Prostate gland (tissue), 2 donors: Measurements from ENCODE around the gene SERPINA6. TPM values are rescaled to one million over a fixed set of nuclear protein-coding genes. Genes with fewer than 3 reads are reported as not detected.
"Not testable (repeated sequence)": the region's sequence is repeated elsewhere in the genome, so short reads cannot be mapped to it uniquely, and the experiment has no call there.

Experiments
- DNase-seq: peaks from one replicate; pipeline ENCODE4 v3.0.0-alpha.2; 2019; ENCODE audit warnings: low spot score
- H3K27ac ChIP-seq, 2 donors: fragments of 200-600 bp; sonication (generic); 2 replicates each; pipeline ENCODE4 v1.5.1; 2017 to 2019
- H3K27me3 ChIP-seq: fragments of 200-600 bp; sonication (generic); replicated peaks from 2 replicates; pipeline ENCODE4 v1.5.1; 2019; ENCODE audit not compliant: insufficient read depth
- H3K36me3 ChIP-seq, 2 donors: fragments of 200-600 bp; sonication (generic); 1 replicate in 1 of 2; 2 replicates in 1 of 2; pipeline versions ENCODE4 v1.5.1 to v1.8.1; 2017 to 2019
- H3K4me1 ChIP-seq: fragments of 200-600 bp; sonication (generic); replicated peaks from 2 replicates; pipeline ENCODE4 v1.5.1; 2019
- H3K4me3 ChIP-seq, 2 donors: fragments of 200-600 bp; sonication (generic); 2 replicates each; pipeline ENCODE4 v1.5.1; 2017 to 2019
- H3K9me3 ChIP-seq: fragments of 200-600 bp; sonication (generic); 2 replicates; pipeline ENCODE4 v1.5.1; 2017
- POLR2A ChIP-seq: fragments of 450-650 bp; IDR thresholded peaks from one replicate; pipeline ENCODE4 v1.6.1; 2016; ENCODE audit warnings: antibody characterized with exemption, mild to moderate bottlenecking
- POLR2AphosphoS5 ChIP-seq: sonication (generic); formaldehyde crosslinking; IDR thresholded peaks from one replicate; pipeline ENCODE4 v1.6.1; 2017; ENCODE audit warnings: antibody characterized with exemption
- WGBS: methylation state at CpG from one replicate; pipeline ENCODE4 v1.1.5; 2018; 5-methylcytosine and 5-hydroxymethylcytosine counted together
- intact Hi-C: fragments of 100-400 bp; cut with DNase I; formaldehyde crosslinking; loops from one replicate; pipeline ENCODE4 v1.14.2; 2022
- total RNA-seq, 2 donors: library from RNA; depleted of rRNA; stranded (reverse); fragments of >200 nt; gene quantifications; one replicate each; pipeline ENCODE4 v1.1.0, GENCODE V29; 2016
- TF ChIP-seq, protein P1 (sequence below), 4 experiments: fragments of 200-600 bp in 2 of 4; fragments of 450-650 bp in 2 of 4; sonication (generic) in 2 of 4; IDR thresholded peaks; 1 replicate in 3 of 4; 2 replicates in 1 of 4; pipeline ENCODE4 v1.5.1; 2016 to 2019; ENCODE audit warnings: antibody characterized with exemption in 4 of 4, mild to moderate bottlenecking in 2 of 4, moderate library complexity in 2 of 4

Gene SERPINA6
- total RNA-seq, 2 donors from 2014 or later: not detected

DNA sequence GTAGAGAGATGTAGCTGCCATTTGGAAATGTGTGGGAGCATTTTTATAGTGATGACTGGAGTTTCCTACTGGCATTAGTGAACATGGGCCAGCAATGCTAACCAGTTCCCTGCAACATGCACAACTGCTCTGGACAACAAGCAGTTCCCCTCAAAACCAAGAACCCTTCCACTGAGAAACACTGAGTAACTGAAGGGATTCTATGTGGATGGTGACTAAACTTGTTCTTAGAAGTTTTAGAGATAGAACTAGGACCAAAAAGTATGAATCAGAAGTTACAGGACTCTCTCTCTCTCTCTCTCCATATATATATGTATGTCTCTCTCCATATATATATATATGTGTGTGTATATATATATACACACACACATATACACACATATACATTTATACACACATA is 38.0 kb downstream of the SERPINA6 start:
- Histone ChIP-seq H3K4me3 (no peak overlapping the region), H3K36me3 (no peaks in the 10 kb centered on the region), H3K27me3 (no peaks in the 10 kb centered on the region), H3K27ac (no peak overlapping the region), H3K4me1 (no peaks in the 10 kb centered on the region), H3K9me3 (no peaks in the 10 kb centered on the region)
- TF ChIP-seq, protein P1, sequence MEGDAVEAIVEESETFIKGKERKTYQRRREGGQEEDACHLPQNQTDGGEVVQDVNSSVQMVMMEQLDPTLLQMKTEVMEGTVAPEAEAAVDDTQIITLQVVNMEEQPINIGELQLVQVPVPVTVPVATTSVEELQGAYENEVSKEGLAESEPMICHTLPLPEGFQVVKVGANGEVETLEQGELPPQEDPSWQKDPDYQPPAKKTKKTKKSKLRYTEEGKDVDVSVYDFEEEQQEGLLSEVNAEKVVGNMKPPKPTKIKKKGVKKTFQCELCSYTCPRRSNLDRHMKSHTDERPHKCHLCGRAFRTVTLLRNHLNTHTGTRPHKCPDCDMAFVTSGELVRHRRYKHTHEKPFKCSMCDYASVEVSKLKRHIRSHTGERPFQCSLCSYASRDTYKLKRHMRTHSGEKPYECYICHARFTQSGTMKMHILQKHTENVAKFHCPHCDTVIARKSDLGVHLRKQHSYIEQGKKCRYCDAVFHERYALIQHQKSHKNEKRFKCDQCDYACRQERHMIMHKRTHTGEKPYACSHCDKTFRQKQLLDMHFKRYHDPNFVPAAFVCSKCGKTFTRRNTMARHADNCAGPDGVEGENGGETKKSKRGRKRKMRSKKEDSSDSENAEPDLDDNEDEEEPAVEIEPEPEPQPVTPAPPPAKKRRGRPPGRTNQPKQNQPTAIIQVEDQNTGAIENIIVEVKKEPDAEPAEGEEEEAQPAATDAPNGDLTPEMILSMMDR (IDR thresholded peaks at IDR 0.05): no peak
- TF ChIP-seq POLR2AphosphoS5: no peak
- TF ChIP-seq POLR2A: no peak
- intact Hi-C loops: no loop called here
- no peak for DNase-seq

GRCh38 chr14:94284221-94284620 is 38.9 kb downstream of the SERPINA6 start:
- no peaks in the 10 kb centered on the region for H3K9me3 ChIP-seq
- H3K4me3 ChIP-seq: no peak overlapping the region
- H3K4me1 ChIP-seq: no peaks in the 10 kb centered on the region
- H3K27ac ChIP-seq: no peak overlapping the region
- intact Hi-C loops: no loop called here
- no peak for TF ChIP-seq POLR2AphosphoS5
- TF ChIP-seq POLR2A: no peak
- TF ChIP-seq, protein P1 (IDR thresholded peaks at IDR 0.05): no peak
- WGBS: 62% methylated on average over 2 of the region's 2 CpGs
- DNase-seq: no peak
- H3K27me3 ChIP-seq: no peaks in the 10 kb centered on the region
- no peaks in the 10 kb centered on the region for H3K36me3 ChIP-seq

DNA sequence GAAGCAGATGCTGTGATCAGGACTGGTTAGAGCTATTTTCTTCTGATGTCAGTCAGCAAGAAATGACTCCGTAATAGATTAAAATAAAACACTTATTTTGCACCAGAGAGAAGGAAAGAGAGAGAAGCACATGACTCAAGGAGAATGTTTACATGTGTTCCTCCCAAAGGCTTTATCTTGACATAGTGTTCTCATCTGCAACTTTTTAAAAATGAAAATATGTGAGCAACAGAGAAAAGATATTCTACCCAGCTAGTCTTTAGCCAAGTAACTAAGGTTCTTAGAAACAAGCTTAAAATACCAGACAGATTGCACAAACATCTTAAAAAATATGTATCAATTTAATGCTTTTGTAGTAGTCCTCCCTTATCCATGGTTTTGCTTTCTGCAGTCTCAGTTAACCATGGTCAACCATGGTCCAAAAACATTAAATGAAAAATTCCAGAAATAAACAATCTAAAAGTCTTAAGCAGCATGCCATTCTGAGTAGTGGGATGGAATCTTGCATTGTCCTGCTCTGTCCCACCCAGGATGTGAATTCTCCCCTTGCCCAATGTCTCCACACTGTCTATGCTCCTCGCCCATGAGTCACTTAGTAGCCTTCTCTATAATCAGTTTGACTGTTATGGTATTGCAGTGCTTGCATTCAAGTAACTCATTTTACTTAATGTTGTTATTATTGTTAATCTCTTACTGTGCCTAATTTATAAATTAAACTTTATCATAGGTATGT is 40.0 kb downstream of the SERPINA6 start:
- no peaks in the 10 kb centered on the region for H3K9me3 ChIP-seq
- H3K36me3 ChIP-seq: no peaks in the 10 kb centered on the region
- no peak overlapping the region for H3K4me3 ChIP-seq
- 69% methylated on average over 2 of the region's 2 CpGs for WGBS
- intact Hi-C loops: no loop called here
- TF ChIP-seq POLR2A (no peak), POLR2AphosphoS5 (no peak)
- no peak for DNase-seq
- H3K27me3 ChIP-seq: no peaks in the 10 kb centered on the region
- H3K27ac ChIP-seq: no peak overlapping the region
- H3K4me1 ChIP-seq: no peaks in the 10 kb centered on the region

GRCh38 chr14:94278731-94279130 is 44.4 kb downstream of the SERPINA6 start:
- no peak for TF ChIP-seq POLR2A
- WGBS: 60% methylated on average over 2 of the region's 2 CpGs
- H3K27ac ChIP-seq: no peak overlapping the region
- no peak overlapping the region for H3K4me3 ChIP-seq
- no peak for DNase-seq
- intact Hi-C loops: no loop called here
- no peaks in the 10 kb centered on the region for H3K9me3 ChIP-seq
- no peaks in the 10 kb centered on the region for H3K4me1 ChIP-seq
- no peaks in the 10 kb centered on the region for H3K27me3 ChIP-seq
- no peaks in the 10 kb centered on the region for H3K36me3 ChIP-seq

DNA sequence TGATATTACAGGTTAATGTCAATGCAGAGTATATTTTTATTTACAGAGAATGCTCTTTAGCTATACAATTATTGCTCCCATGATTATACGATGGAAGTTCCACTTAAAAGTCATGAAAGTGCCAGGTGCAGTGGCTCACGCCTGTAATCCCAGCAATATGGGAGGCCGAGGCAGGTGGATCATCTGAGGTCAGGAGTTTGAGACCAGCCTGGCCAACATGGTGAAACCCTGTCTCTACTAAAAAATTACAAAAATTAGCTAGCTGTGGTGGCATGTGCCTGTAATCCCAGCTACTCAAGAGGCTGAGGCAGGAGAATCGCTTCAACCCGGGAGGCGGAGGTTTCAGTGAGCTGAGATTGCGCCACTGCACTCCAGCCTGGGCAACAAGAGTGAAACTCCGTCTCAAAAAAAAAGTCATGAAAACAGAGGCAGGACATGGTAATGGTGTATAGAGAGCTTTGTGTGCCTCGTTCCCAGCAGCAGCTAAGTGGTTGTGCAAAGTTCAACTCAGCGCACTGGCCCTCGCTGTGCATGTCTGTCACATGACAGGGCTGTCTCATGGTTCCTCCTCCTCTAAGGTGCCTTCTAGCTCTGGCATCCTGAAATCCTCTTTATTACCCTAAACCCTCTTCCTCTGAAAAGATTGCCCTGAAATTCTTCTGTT is 46.1 kb downstream of the SERPINA6 start:
- H3K4me1 ChIP-seq, H3K27me3 ChIP-seq, DNase-seq, intact Hi-C loops, H3K36me3 ChIP-seq, H3K27ac ChIP-seq, H3K4me3 ChIP-seq, H3K9me3 ChIP-seq: not testable (repeated sequence)
- WGBS: 84% methylated on average over 11 of the region's 11 CpGs

DNA sequence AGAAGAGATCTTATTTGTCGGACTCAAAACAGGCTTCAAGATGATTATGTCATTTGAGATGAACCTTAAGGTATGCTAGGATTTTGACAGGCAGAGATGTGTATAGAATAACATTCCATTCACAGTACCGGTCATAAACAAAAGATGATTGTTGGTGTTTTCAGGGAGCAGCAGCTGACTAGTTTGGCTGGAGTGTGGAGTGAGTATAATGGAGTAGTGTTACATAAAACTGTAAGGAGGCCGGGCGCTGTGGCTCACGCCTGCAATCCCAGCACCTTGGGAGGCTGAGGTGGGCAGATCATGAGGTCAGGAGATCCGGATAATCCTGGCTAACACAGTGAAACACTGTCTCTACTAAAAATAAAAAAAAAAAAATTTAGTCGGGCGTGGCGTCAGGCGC is 54.0 kb downstream of the SERPINA6 start:
- H3K27me3 ChIP-seq: no peaks in the 10 kb centered on the region
- intact Hi-C loops: no loop called here
- no peak for DNase-seq

GRCh38 chr14:94268582-94268981 is 54.6 kb downstream of the SERPINA6 start:
- H3K27ac ChIP-seq, H3K9me3 ChIP-seq, intact Hi-C loops, H3K27me3 ChIP-seq, H3K36me3 ChIP-seq, H3K4me1 ChIP-seq, H3K4me3 ChIP-seq, DNase-seq: not testable (repeated sequence)
- 83% methylated on average over 7 of the region's 7 CpGs for WGBS

More for the DNA sequence above, 54.0 kb downstream of the SERPINA6 start:
- Histone ChIP-seq H3K4me1 (no peaks in the 10 kb centered on the region), H3K27ac (no peak overlapping the region), H3K36me3 (no peaks in the 10 kb centered on the region), H3K4me3 (no peak overlapping the region), H3K9me3 (no peaks in the 10 kb centered on the region)
- 49% methylated on average over 10 of the region's 10 CpGs for WGBS
- TF ChIP-seq POLR2A: no peak
- TF ChIP-seq, protein P1 (IDR thresholded peaks at IDR 0.05): no peak
- TF ChIP-seq POLR2AphosphoS5: no peak
